ENCODE measurements around the gene PAM.

- TF ChIP-seq CTCF (IDR thresholded peaks at IDR 0.05) (no peak), POLR2A (IDR thresholded peaks at IDR 0.05) (no peak)
These were observed 56.9 kb downstream of the PAM start for GRCh38 chr5:102811972-102812371.

Data from testis (tissue), 2 donors.